Stimulated activated CD8-positive, alpha-beta memory T cell treated with anti-CD3 and anti-CD28 coated beads, Interleukin-7, amount 100 ng/mL, for 48 hours (primary cell): ENCODE measurements around the gene FAM209B.
"Not testable (repeated sequence)": the region's sequence is repeated elsewhere in the genome, so short reads cannot be mapped to it uniquely, and the experiment has no call there.

ENCODE experiments used
- DNase-seq, 2 donors: peaks; one replicate each; pipeline ENCODE4 v3.0.0-alpha.2; 2020; ENCODE audit warnings: low read depth in 1 of 2; ENCODE audit errors: extremely low read depth in 1 of 2

Gene FAM209B

GRCh38 chr20:56532946-56533345 is at the start of gene FAM209B:
FAM209B (plus strand) TSS chr20:56533246; CDS start chr20:56533342, 96 bp downstream.
- DNase-seq, result not testable (repeated sequence)

- no peak for DNase-seq
Observed at GRCh38 chr20:56483970-56484369, 49.1 kb upstream of the FAM209B start.

GRCh38 chr20:56487216-56487615 is 45.8 kb upstream of the FAM209B start:
- no peak for DNase-seq

- DNase-seq, result no peak
Observed at GRCh38 chr20:56488566-56488965, 44.5 kb upstream of the FAM209B start.

GRCh38 chr20:56501116-56501515 is 31.9 kb upstream of the FAM209B start:
- DNase-seq, result no peak

- DNase-seq, result no peak
Observed at GRCh38 chr20:56503916-56504315, 29.1 kb upstream of the FAM209B start.

- DNase-seq, result no peak
Observed at GRCh38 chr20:56504373-56505005, 28.6 kb upstream of the FAM209B start.

GRCh38 chr20:56506103-56506502 is 26.9 kb upstream of the FAM209B start:
- no peak for DNase-seq

GRCh38 chr20:56511926-56512325 is 21.1 kb upstream of the FAM209B start:
- DNase-seq, result no peak

- no peak for DNase-seq
Observed at GRCh38 chr20:56513161-56514150, 19.6 kb upstream of the FAM209B start.

- no peak for DNase-seq
Observed at GRCh38 chr20:56516631-56517030, 16.4 kb upstream of the FAM209B start.

- DNase-seq, result no peak
Observed at GRCh38 chr20:56517211-56517610, 15.8 kb upstream of the FAM209B start.

GRCh38 chr20:56517641-56518040 is 15.4 kb upstream of the FAM209B start:
- no peak for DNase-seq

GRCh38 chr20:56518126-56518525 is 14.9 kb upstream of the FAM209B start:
- DNase-seq, result no peak

- no peak for DNase-seq
Observed at GRCh38 chr20:56518721-56519398, 14.2 kb upstream of the FAM209B start.

GRCh38 chr20:56519551-56519950 is 13.5 kb upstream of the FAM209B start:
- DNase-seq, result no peak

- no peak for DNase-seq
Observed at GRCh38 chr20:56520180-56520579, 12.9 kb upstream of the FAM209B start.

- DNase-seq, result not testable (repeated sequence)
Observed at GRCh38 chr20:56520746-56521354, 12.2 kb upstream of the FAM209B start.

GRCh38 chr20:56522311-56522710 is 10.7 kb upstream of the FAM209B start:
- DNase-seq, result no peak

GRCh38 chr20:56524444-56524843 is 8.6 kb upstream of the FAM209B start, which contains the start of gene FAM209A:
FAM209A (plus strand) TSS chr20:56524744; CDS start chr20:56524809, 65 bp downstream.
- not testable (repeated sequence) for DNase-seq

GRCh38 chr20:56527521-56527920 is 5.5 kb upstream of the FAM209B start:
- no peak for DNase-seq
